Spinal cord (tissue), 10 donors: Measurements from ENCODE around the gene JUNB. TPM values are rescaled to one million over a fixed set of nuclear protein-coding genes. Genes with fewer than 3 reads are reported as not detected.

Experiments
- DNase-seq, 6 donors: peaks; one replicate each; pipeline versions ENCODE4 v3.0.0 to v3.0.0-alpha.2; 2013 to 2015; ENCODE audit warnings: low spot score in 6 of 6, low read depth in 4 of 6
- H3K27ac ChIP-seq: one replicate; pipeline ENCODE4 v1.5.1; 2013; ENCODE audit warnings: low read depth, low read length, control low read depth
- H3K27me3 ChIP-seq: one replicate; pipeline ENCODE4 v1.6.1; 2013; ENCODE audit warnings: low read length; ENCODE audit not compliant: control insufficient read depth, insufficient read depth
- H3K36me3 ChIP-seq: one replicate; pipeline ENCODE4 v1.6.1; 2013; ENCODE audit warnings: low read length; ENCODE audit not compliant: control insufficient read depth, insufficient read depth
- H3K4me1 ChIP-seq: one replicate; pipeline ENCODE4 v1.6.1; 2013; ENCODE audit warnings: low read length; ENCODE audit not compliant: control insufficient read depth, insufficient read depth
- H3K4me3 ChIP-seq: one replicate; pipeline ENCODE4 v1.5.1; 2013; ENCODE audit warnings: low read depth, low read length, control low read depth
- H3K9me3 ChIP-seq: one replicate; pipeline ENCODE4 v1.6.1; 2013; ENCODE audit warnings: low read length; ENCODE audit not compliant: control insufficient read depth, insufficient read depth
- WGBS: methylation state at CpG from one replicate; pipeline ENCODE4 v1.1.5; 2013; ENCODE audit warnings: missing lambda C conversion rate; ENCODE audit not compliant: insufficient coverage; 5-methylcytosine and 5-hydroxymethylcytosine counted together
- polyA plus RNA-seq, 2 donors: library from polyadenylated mRNA; unstranded; fragments of 120-200 nt; gene quantifications; one replicate each; pipeline ENCODE4 v1.2.1, GENCODE V29; 2013; ENCODE audit not compliant: insufficient read length in 2 of 2
- total RNA-seq, 2 donors: library from RNA; depleted of rRNA in 1 of 2; stranded (reverse); fragments of 120-200 nt in 1 of 2; fragments of >200 nt in 1 of 2; gene quantifications; one replicate each; pipeline versions ENCODE4 v1.2.3 to v1.2.4, GENCODE V29; 2013 to 2014
- donor health status: healthy.

The JUNB gene
- total and polyA plus RNA-seq, 4 donors: 23.3 to 119 (median 71.4) TPM

- 91% methylated on average over 6 of the region's 10 CpGs for whole genome bisulfite sequencing
- Histone ChIP-seq H3K36me3 (no peaks in the 10 kb centered on the region), H3K9me3 (no peaks in the 10 kb centered on the region), H3K4me1 (peaks cover 75% of the 10 kb centered on the region), H3K4me3 (no peak overlapping the region), H3K27ac (no peak overlapping the region), H3K27me3 (peaks cover 2% of the 10 kb centered on the region)
- no peak for DNase-seq
Measured at GRCh38 chr19:12787458-12787857, 3.8 kb upstream of the JUNB start.

- WGBS: 56% methylated on average over 3 of the region's 4 CpGs
- peaks cover 5% of the 10 kb centered on the region for H3K27me3 ChIP-seq
- peak in 1 of 6 donors; percentile 46 for DNase-seq
- H3K27ac ChIP-seq: peak overlapping the region; percentile 95
- peaks cover 76% of the 10 kb centered on the region for H3K4me1 ChIP-seq
- peak overlapping the region; percentile 26 for H3K4me3 ChIP-seq
- no peaks in the 10 kb centered on the region for H3K9me3 ChIP-seq
- no peaks in the 10 kb centered on the region for H3K36me3 ChIP-seq
Measured at GRCh38 chr19:12788042-12788681, 3.1 kb upstream of the JUNB start.

- H3K4me3 ChIP-seq: peak overlapping the region; percentile 26
- H3K36me3 ChIP-seq: no peaks in the 10 kb centered on the region
- H3K4me1 ChIP-seq: peaks cover 73% of the 10 kb centered on the region
- WGBS: 11% methylated on average over 9 of the region's 12 CpGs
- H3K9me3 ChIP-seq: no peaks in the 10 kb centered on the region
- H3K27ac ChIP-seq: peak overlapping the region; percentile 95
- H3K27me3 ChIP-seq: peaks cover 5% of the 10 kb centered on the region
- DNase-seq: peak in 2 of 6 donors; percentile 52 to 84
Measured at GRCh38 chr19:12788682-12789097, 2.6 kb upstream of the JUNB start.

- Histone ChIP-seq H3K27ac (peak overlapping the region; percentile 95), H3K4me1 (peaks cover 71% of the 10 kb centered on the region), H3K4me3 (peak overlapping the region; percentile 61), H3K9me3 (no peaks in the 10 kb centered on the region), H3K36me3 (no peaks in the 10 kb centered on the region), H3K27me3 (peaks cover 5% of the 10 kb centered on the region)
- 7% methylated on average over 38 of the region's 46 CpGs for WGBS
- DNase-seq: no peak
Measured at GRCh38 chr19:12789098-12789903, 2.0 kb upstream of the JUNB start.

DNA sequence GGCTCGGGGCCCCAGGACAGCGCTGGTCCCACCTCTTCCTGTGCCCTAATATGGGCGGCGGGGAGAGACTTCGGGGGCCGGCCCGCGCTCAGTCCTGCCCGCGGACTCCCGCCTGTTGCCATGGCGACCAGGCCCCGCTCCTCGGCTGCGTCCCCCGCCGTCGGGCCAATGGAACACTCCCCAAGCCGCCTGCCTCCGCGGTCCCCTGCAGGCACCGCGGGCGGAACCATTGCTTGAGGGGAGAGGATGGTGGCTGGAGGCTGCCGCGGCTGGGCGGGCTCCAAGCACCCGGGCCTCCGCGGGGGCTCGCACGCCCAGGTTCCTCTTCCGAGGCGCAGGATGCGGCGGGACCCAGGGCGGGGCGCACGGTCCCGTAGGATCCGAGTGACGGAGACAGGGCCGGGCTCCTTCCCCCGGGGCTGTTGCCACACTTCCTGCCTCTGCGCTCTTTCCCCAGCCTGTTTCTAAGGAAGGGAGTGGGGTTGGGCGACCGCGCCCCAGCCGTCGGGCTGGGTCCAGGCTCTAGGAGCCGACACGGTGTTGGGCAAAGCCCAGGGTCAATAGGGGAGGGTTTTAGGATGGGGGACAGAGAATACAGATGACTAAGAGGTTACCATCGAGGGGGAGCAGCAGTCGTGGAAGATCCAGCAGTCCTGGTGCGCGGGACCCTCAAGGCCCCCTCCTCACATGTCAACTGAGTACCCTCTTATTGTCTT, 1.2 kb upstream of the JUNB start:
- DNase-seq: peak in 3 of 6 donors; percentile 81 to 96 (median 96)
- peaks cover 67% of the 10 kb centered on the region for H3K4me1 ChIP-seq
- H3K9me3 ChIP-seq: no peaks in the 10 kb centered on the region
- H3K4me3 ChIP-seq: peak overlapping the region; percentile 61
- no peaks in the 10 kb centered on the region for H3K36me3 ChIP-seq
- H3K27ac ChIP-seq: peak overlapping the region; percentile 95
- H3K27me3 ChIP-seq: peaks cover 5% of the 10 kb centered on the region
- under 1% methylated on average over 56 of the region's 56 CpGs for WGBS

DNA sequence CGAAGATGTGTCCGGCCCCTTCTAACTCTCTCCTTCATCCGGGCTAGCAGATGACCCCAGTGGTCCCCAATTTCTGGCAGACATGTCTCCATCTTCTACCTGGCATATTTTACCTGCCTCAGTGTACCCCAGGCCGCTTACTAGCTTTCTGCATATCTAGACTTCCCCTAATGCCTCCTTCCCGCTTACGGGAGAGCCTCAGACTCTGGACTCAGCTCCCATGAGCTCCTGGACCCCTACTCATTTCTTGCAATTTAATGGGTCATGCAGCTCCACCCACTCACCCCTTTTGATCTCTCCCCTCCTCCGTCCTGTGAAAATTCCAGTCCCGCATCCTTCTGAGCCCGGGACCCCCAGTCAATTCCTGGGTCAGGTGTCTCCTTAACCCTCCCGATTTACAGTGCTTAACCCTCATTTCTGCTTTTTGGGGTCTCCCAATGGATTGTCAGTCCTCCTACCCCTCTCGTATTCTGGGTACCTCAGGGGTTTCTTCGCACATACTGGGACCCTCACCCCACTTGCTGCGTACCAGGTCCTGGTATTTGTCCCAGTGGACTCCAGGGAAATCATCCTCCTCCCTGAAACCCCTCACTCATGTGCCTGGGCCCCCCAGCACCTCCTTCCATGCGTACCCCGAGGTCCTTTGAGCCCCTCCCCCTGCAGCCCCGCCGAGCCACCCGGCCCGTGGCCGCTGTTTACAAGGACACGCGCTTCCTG, 500 bp upstream of the JUNB start:
- peak overlapping the region; percentile 61 for H3K4me3 ChIP-seq
- DNase-seq: no peak
- no peaks in the 10 kb centered on the region for H3K9me3 ChIP-seq
- no peaks in the 10 kb centered on the region for H3K36me3 ChIP-seq
- 1% methylated on average over 22 of the region's 22 CpGs for WGBS
- peaks cover 62% of the 10 kb centered on the region for H3K4me1 ChIP-seq
- peak overlapping the region; percentile 95 for H3K27ac ChIP-seq
- peaks cover 5% of the 10 kb centered on the region for H3K27me3 ChIP-seq

GRCh38 chr19:12792051-12792852, 966 bp downstream of the JUNB start:
- H3K4me1 ChIP-seq: peaks cover 61% of the 10 kb centered on the region
- peak overlapping the region; percentile 61 for H3K4me3 ChIP-seq
- under 1% methylated on average over 84 of the region's 84 CpGs for WGBS

GRCh38 chr19:12792853-12793289, 1.6 kb downstream of the JUNB start:
- WGBS: under 1% methylated on average over 11 of the region's 22 CpGs
- Histone ChIP-seq H3K27me3 (peaks cover 5% of the 10 kb centered on the region), H3K4me3 (peak overlapping the region; percentile 61), H3K27ac (peak overlapping the region; percentile 95), H3K36me3 (peaks cover 11% of the 10 kb centered on the region), H3K9me3 (no peaks in the 10 kb centered on the region), H3K4me1 (peaks cover 61% of the 10 kb centered on the region)
- no peak for DNase-seq

More at GRCh38 chr19:12792051-12792852, 966 bp downstream of the JUNB start:
- DNase-seq: peak in 2 of 6 donors; percentile 54 to 65
- Histone ChIP-seq H3K27ac (peak overlapping the region; percentile 95), H3K36me3 (peaks cover 5% of the 10 kb centered on the region), H3K27me3 (peaks cover 5% of the 10 kb centered on the region), H3K9me3 (no peaks in the 10 kb centered on the region)
